ENCODE results near the gene NACA.
"Not testable (repeated sequence)": the region's sequence is repeated elsewhere in the genome, so short reads cannot be mapped to it uniquely, and the experiment has no call there.

NACA gene

DNA sequence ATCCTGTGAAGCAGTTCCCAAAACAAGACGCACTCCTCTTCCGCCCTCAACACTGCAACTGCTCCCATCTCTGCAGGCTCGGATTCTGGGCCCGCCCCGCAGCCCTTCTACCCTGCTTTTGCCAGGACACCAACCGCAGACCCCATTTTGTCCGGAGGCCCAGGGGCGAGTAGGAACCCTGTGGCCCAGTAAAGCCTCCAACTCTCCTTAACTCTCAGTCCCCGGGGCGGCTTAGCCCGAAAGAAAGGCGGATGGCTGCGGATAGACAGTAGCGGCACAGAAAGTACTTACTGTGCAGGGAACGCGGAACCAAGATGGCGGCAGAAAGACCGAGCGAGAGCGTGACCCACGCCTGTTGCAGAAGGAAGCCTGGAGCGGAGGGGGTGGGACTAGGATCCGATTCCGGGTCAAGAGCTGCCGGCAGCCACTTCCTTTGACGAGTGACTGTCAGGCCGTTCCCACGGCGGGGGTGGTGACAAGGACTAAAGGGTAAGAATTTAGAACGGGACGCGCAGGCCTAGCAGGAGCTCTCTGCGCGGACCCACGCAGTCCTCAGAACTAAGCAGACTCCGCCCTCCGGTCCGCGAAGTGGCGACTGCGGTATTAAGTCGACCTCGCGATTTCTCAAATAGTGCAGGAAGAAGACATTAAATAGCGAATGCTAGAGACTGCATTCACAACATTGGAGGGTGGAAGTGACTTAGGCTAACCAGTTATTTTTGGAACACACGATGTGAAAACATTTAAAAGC lies at the start of gene NACA:
Gene NACA (minus strand): TSS at position 328 of the 751 bp plus-strand sequence. CDS start 778 bp downstream, outside the sequence.
- in situ Hi-C loops (cut with MboI; ENCODE audit: low pct_unique_long_range_greater_than_20kb, low sequenced_read_pairs): no loop called here
- DNase-seq: peak; percentile 97

DNA sequence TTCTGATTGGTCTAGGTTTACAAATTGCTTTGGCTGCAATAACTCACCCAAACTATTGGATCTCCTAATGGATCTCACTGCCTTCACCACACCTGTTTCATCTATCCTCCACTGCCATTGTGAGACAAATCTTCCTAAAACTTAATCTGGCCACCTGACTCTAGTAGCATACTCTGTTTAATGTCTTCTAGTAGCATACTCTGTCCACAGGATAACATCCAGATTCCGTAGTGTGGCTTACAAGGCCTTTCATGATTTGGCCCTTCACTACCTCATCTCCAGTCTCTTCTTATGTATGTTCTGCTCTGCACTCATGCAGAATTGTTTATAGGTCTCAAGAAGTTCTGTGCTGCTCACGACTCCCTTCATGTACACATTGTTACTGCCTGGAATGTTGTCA lies 48.0 kb upstream of the NACA start:
- in situ Hi-C loops (cut with MboI; ENCODE audit: low pct_unique_long_range_greater_than_20kb, low sequenced_read_pairs): no loop called here

DNA sequence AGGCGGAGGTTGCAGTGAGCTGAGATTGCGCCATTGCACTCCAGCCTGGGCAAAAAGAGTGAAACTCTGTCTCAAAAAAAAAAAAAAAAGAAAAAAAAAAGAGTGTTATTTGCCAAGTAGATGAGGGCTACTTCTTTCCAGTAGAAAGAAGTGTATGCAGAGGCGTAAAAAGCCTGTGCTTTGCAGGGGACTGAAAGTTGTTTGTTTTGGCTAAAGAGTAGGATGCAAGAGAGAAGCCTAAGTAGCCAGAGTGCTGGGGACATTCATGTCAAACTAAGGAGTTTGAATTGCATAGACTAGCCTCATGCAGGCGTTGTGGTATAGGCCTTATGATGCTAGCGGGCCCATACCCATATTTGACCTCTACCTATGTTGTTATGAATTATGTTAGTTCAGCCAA lies 47.5 kb upstream of the NACA start:
- no peak for DNase-seq
- in situ Hi-C loops (cut with MboI; ENCODE audit: low pct_unique_long_range_greater_than_20kb, low sequenced_read_pairs): no loop called here

More for the DNA sequence above, 48.0 kb upstream of the NACA start:
- DNase-seq: no peak

DNA sequence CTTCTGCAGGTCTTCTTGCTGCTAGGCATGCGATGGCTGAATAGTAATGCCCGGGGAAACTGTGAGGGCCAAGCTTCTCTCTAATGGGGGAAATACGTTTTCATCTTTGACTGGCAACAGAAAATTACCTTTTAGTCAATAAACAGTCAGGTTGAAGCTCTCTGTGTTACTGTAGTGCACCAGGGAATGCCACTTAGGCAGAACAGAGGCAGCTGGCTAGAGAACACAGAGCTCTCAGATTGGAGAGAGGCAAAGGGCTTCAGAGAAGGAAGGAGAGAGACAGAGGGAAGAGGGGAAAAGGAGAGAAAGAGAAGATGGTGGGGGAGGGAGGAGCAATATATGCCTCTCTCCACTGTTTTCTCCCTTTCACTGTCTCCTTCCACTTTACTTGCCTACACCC lies 44.8 kb upstream of the NACA start:
- in situ Hi-C loops (cut with MboI; ENCODE audit: low pct_unique_long_range_greater_than_20kb, low sequenced_read_pairs): loop anchor here (10.0 kb wide), 1 partner anchor 235 kb away; the partner anchor contains the start of gene ZBTB39
- DNase-seq: no peak

DNA sequence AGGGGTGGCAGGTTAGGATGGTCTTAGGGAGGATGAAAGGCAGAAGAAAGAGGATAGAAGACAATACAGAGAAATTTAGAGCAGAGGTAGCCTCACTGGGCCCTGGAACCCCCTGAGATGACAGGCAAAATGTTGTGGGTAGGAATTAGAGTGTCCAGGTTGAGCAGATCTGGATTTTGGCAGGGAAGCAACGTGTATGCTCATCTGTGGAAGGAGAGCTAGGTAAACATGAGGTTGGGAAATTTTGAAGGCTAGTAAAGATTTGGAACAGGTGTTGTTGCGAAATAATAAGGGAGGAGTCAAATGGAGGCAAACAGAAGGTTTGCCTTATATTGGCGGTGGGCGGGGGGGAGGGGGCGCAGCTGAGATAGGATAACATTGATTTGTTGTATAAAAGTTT lies 43.3 kb upstream of the NACA start:
- DNase-seq: no peak
- in situ Hi-C loops (cut with MboI; ENCODE audit: low pct_unique_long_range_greater_than_20kb, low sequenced_read_pairs): loop anchor here (10.0 kb wide), 1 partner anchor 236 kb away; the partner anchor contains the start of gene ZBTB39

DNA sequence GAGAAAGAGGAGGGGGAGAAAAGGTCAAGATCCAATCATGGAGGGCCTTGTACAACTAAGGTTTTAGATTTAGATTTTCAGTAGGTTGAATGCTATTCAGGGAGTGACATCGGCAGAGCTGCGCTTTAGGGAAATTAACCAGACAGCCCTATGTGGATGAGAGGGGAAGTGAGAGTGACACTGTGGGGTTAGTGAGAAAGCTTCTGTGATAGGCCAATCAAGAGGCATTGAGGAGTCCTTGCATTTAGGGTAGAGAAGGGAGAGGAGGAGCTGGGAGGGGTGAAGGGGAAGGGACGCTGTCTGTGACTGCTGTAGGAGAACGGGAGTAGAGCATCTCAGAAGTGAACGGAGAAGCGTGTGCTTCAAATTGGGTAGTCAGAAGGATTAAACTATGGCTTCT lies 41.4 kb upstream of the NACA start:
- peak; percentile 54 for DNase-seq
- in situ Hi-C loops (cut with MboI; ENCODE audit: low pct_unique_long_range_greater_than_20kb, low sequenced_read_pairs): loop anchor here (10.0 kb wide), 1 partner anchor 238 kb away; the partner anchor contains the start of gene ZBTB39

DNA sequence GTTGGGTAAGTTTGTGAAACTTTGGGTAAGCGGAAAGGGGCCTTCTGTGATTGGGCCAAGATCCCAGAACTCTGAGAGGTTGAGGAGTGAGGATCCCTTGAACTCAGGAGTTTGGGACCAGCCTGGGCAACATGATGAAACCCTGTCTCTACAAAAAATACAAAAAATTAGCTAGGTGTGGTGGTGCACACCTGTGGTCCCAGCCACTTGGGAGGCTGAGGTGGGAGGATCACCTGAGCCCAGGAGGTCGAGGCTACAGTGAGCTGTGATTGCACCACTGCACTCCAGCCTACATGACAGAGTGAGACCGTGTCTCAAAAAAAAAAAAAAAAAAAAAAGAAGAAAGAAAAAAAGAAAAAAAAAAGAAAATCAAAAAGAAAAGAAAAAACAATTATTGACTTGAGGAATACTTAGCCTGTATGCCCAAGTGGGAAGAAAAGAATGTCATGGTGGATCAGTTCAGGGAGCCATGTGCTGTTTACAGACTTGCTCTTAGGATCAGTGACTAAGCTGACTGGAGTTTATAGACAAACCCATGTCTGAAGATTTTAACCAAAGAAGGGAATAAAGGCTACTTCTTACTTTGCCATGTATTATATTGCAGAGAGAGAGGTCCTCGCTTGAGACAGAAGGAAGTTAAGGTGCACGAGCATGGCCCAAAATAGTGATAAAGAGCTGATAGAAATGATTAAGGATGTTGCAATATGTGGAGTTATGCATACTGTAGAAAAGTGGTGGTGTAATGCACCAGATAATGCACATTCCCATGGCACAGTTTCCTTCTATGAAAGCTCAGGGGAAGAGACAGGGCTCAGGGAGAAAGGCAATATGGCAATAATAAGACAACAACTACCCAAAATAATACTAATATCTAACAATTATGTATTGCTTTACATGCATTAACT lies 38.9 kb upstream of the NACA start:
- in situ Hi-C loops (cut with MboI; ENCODE audit: low pct_unique_long_range_greater_than_20kb, low sequenced_read_pairs): loop anchor here (10.0 kb wide), 1 partner anchor 241 kb away; the partner anchor contains the start of gene ZBTB39
- DNase-seq: no peak

DNA sequence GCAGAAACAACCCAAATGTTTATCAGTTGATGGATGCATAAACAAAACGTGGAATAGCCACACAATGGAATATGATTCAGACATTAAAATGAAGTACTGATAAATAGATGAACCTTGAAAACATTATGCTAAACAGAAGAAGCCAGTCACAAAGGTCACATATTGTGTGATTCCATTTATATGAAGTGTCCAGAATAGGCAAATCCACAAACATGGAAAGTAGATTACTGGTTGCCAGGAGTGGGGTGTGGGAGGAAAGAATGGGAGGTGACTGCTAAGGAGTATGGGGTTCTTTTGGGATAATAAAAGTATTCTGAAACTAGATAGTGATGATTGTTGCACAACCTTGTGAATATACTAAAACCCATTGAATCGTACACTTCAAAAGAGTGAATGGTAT lies 36.7 kb upstream of the NACA start:
- DNase-seq: no peak
- in situ Hi-C loops (cut with MboI; ENCODE audit: low pct_unique_long_range_greater_than_20kb, low sequenced_read_pairs): loop anchor here (10.0 kb wide), 1 partner anchor 243 kb away; the partner anchor contains the start of gene ZBTB39

DNA sequence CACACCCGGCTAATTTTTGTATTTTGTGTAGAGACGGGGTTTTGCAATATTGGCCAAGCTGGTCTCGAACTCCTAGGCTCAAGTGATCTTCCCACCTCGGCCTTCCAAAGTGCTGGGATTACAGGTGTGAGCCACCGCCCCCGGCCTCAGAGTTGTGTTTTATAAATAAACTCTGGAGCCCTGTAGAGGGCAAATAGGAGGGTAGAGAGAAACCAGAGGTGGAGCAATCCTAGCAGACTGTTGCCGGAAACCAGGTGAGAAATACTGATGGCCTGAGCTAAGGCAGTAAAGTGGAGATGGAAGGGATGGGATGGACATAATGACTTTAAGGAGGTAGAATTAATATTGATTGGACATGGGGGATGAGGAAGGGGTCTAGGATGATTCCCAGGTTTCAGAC lies 35.4 kb upstream of the NACA start:
- no peak for DNase-seq
- in situ Hi-C loops (cut with MboI; ENCODE audit: low pct_unique_long_range_greater_than_20kb, low sequenced_read_pairs): loop anchor here (10.0 kb wide), 1 partner anchor 244 kb away; the partner anchor contains the start of gene ZBTB39

DNA sequence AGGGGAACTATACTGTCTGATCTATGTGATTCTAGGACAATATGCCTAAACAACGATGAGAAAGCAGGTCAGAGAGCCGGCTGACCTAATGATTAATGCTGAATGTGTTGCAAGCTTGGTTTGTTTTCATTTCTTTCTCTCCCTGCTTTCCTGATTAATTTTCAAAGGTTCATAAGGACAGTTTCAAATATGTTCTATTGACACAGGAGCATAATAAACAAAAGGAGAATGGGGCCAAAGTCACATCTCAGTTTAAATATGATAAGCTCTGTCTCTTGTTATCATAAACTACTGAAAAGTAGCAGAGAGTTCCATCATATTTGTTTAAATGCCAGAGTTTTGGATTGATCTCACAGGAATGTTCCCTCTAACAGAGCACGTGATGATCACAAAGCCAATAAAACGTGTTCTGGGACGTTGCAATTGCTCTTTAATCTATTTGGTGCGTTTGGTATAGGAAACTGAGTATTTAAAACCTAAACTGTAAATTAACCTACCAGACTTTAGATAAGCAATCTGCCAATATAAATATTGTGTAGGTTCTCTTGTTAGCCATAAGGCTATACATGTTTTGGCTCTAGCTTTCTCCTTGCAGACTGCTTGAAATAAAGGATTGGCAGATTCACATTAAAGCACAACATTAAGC lies 34.3 kb upstream of the NACA start:
- in situ Hi-C loops (cut with MboI; ENCODE audit: low pct_unique_long_range_greater_than_20kb, low sequenced_read_pairs): no loop called here
- no peak for DNase-seq

DNA sequence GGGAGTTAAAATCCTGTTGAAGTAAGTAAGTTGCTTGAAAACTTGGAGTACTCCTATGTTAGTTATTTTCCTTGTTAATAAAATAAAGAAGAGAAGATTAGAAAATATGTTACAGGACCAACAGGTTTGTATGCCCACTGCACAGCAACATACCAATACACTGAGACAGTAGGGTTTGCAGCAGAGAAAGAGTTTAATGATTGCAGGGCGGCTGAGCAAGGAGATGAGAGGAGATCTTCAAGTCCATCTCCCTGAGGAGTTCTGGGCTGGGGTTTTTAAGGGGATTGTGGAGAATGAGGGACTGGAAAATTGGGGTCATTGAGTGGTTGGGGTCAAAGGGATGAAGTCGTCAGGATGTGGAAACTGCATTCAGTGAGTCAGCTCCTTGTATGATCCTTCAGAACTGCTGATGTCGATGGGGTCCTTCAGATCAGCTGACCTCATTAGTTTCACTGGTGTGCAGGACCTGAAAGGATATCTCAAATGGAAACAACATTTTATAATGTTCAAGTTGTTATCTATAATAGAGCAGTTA lies 33.7 kb upstream of the NACA start:
- in situ Hi-C loops (cut with MboI; ENCODE audit: low pct_unique_long_range_greater_than_20kb, low sequenced_read_pairs): no loop called here
- DNase-seq: no peak

DNA sequence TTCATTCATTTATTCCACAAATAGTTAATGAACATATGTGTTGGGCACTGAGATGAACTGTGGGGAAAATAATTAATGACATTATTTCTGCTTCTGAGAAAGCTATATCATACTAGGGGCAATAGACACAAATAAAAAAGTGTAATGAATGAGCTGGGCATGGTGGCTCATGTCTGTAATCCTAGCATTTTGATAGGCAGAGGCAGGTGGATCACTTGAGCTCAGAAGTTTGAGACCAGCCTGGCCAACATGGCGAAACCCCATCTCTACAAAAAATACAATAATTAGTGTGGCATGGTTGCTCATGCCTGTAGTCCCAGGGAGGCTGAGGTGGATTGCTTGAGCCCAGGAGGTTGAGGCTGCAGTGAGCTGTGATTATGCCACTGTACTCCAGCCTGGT lies 32.9 kb upstream of the NACA start:
- DNase-seq; in situ Hi-C loops (cut with MboI; ENCODE audit: low pct_unique_long_range_greater_than_20kb, low sequenced_read_pairs): not testable (repeated sequence)

DNA sequence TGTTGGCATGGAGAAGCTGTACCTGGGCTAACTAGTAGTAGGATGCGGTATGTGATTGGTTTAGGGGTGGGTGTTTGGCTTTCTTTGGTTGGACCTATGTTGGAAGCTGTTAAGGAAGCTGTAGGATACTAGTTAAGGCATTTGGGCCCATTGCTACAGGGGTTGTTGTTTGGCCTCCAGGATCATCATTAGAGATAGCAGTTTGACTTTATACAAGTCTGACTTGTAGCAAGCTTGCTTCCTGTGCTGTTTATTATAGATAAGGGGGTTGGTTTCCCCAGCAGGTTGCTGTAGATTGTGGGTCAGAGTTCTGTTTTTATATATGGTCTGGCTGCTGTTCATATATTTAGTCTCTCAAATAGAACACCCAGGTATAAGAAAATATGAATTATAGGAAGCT lies 28.5 kb upstream of the NACA start:
- in situ Hi-C loops (cut with MboI; ENCODE audit: low pct_unique_long_range_greater_than_20kb, low sequenced_read_pairs): no loop called here
- DNase-seq: no peak

DNA sequence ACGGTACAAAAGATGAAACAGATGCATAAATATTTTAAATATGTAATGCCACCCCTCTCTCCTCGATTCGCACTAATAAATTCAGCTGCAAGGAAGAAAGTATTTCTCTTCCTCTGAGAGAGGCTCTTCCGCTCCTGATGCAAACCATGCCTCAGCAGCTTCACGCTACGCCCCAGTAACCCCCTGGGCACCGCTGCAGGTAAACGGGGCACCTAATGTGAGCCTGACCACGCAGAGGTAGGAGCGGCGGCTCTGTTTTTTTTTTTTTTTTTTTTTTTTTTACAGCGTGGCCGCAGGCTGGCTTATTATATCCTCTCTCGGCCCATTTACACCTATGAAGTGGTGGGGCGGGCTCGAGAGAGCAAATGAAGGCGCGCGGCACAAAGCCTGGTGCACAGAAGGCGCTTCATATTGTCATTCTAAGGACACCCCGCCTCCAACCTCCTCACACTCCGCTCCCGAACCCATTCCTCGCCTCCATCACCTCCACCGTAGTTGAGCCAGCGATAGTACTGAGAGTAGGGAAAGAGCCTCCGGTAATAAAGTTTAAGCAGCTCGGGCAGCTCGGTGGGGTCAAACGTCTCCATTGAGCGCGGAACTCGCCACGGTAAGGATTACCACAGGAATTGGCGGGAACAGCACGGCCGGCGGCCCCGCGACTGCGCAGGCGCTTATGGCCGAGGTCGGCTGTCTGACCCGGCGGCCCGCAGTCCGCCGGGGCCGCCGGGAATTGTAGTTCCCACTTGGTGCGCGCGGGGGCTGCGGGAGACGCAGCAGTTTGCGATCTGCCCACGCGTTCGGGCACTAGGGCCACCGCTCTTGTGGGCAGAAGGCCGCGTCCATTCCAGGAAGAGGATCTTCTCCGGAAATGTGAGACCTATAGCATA lies 26.9 kb upstream of the NACA start, which contains the start of gene PRIM1:
Gene PRIM1 (minus strand): TSS at position 612 of the 887 bp plus-strand sequence. CDS start 25 bp downstream, at position 587.
- DNase-seq: peak; percentile 93
- in situ Hi-C loops (cut with MboI; ENCODE audit: low pct_unique_long_range_greater_than_20kb, low sequenced_read_pairs): no loop called here

DNA sequence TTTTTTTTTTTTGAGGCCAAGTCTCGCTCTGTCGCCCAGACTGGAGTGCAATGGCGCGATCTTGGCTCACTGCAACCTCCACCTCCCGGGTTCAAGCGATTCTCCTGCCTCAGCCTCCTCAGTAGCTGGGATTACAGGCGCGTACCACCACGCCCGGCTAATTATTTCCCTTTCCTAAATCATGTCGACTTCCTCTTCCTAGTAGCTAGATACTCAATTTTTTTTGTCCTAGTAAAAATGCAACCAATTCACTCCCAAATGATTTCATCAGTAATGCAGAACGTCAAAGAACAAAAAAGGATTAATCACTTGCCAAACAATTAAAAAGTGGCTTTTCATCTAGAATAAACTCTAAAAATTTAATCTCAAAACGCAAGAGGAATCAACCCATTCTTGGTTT lies 25.5 kb upstream of the NACA start:
- DNase-seq: peak; percentile 34
- in situ Hi-C loops (cut with MboI; ENCODE audit: low pct_unique_long_range_greater_than_20kb, low sequenced_read_pairs): not testable (repeated sequence)

DNA sequence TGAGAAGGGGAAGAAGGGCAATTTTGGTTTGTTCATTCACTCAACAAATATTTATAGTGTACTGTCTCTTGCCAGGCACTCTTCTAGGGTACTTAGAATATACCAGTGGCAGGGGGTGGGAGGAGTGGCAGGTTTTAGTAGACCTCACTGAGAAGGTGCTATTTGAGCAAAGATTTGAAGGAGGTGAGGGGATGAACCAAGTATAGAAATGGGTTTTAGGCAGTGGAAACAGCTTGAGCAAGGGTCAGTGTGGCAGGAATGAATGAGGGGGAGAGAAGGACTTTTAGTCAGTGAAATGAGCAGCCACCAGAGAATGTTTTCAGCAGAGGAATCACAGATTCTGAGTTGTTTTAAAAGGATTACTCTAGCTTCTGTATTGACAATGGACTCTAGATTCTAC lies 24.8 kb upstream of the NACA start:
- DNase-seq: no peak
- in situ Hi-C loops (cut with MboI; ENCODE audit: low pct_unique_long_range_greater_than_20kb, low sequenced_read_pairs): no loop called here

DNA sequence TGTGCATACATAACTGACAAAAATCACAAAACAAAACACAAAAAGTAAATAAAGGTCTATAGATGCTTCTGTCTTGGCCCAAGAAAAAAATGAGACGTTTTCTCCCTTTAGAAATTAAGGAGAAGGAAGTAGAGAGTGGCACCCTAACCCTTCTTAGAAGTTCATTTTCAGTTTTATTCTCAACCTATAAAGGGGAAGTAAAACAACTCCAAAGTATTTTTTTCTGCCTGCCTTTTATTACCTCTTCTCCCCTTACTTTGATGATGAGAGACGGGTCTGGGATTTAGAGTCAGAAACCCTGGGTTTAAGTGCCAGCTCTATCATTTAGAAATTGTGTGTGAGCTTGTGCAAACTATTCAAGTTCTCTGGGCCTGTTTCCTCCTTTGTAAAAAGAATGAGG lies 24.3 kb upstream of the NACA start:
- DNase-seq: peak; percentile 58
- in situ Hi-C loops (cut with MboI; ENCODE audit: low pct_unique_long_range_greater_than_20kb, low sequenced_read_pairs): no loop called here
